HG03442 (cell line): ENCODE results near the gene PAEP.
"Not testable (repeated sequence)": the region's sequence is repeated elsewhere in the genome, so short reads cannot be mapped to it uniquely, and the experiment has no call there.

Source experiments
- ATAC-seq: cut with Tn5 transposase; IDR thresholded peaks from one replicate; pipeline ENCODE4 v1.9.1; 2021; ENCODE audit warnings: mild to moderate bottlenecking, moderate library complexity; ENCODE audit not compliant: unreplicated experiment

PAEP gene

DNA sequence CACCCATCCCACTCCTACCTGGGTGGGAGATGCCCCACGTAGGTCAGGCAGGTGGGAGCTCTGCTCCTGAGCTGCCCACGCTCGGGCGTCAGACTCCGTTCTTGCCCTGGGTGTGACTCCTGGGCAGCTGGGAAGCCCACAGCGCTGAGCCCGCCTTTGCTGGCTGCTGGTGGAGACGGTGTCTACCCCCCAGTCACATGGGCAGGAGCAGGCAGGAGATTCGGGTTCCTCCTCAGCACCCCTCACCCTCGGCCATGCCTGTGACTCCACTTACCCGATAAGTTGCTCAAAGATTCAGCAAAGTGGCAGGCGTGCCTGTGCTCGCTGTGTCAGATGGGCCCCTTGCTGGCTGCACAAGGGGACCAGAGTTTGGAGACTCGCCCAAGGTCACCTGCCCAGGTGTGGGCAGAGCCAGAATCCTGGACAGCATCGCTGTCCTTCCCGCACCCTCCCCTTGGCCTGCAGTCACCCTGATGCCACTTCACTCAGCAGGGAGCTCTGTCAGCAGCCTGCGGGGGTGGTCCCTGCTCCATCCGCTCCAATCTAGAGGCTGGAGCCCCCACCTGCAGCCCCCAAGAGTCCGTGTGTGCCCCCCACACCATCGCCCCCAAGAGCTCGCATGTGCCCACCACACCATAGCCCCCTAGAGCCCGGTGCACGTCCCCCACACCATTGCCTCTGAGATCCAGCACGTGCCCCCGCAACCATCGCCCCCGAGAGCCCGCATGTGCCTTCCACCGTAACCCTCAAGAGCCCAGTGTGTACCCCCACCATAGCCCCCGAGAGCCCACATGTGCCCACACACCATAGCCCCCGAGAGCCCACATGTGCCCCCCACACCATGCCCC is 36.1 kb upstream of the PAEP start:
- ATAC-seq, result no peak

DNA sequence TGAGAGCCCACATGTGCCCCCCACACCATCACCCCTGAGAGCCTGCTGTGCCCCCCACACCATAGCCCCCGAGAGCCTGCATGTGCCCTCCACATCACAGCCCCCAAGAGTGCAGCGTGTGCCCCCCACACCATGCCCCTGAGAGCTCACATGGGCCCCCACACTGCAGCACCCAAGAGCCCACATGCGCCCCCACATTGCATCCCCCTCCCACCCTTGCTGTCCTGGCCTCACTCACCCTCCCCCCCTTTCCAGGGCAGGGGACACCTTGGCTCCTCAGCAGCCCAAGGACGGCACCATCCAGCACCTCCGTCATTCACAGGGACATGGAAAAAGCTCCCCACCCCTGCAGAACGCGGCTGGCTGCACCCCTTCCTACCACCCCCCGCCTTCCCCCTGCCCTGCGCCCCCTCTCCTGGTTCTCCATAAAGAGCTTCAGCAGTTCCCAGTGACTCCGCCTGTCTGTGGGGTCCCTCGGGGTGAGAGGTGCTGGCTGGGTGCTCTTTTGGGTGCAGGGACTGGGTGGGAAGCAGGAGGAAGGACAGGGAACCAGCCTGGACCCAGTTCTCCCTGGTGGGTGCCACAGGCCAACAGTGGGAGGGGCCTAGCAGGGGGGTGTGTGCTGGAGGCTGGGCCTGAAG is 35.3 kb upstream of the PAEP start:
- ATAC-seq, result no peak

DNA sequence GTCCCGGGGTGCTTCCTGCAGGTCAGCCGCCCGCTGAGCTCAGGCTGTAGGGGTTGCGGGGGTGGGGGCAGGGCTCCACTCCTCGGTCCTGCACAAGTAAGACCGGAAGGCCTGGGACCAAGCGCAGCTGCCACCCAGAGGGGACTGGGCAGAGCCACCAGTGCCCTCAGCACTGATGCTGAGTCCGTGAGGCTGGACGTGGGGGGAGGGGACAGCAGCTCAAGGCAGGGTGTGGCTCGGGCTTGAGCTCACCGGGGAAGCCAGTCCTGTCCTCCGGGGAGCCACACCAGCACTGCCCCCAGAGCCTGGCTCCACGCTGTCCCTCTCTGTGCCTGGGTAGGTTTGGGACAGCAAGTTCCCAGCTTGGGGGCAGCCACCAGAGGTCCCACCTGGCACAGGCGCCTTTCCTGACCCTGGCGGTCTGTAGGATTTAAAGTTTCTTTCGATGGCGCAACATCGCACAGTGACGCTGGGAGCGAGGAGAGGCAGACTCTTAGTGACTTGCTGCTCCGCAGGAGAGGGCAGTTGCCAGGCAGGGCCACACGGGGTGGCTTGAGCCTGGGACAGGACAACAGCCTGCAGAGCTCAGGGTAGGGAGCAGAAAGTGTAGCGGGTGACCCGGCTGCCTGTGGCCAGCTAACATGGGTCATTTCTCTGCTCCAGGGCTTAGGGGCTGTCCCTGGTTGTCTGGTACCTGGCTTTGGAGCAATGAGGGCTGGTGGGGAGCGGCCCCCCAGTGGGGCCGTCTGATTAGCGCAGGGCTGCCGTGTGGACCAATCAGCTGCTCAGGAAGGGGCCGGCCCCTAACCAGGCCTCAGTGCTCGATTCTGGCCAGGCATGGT is 34.6 kb upstream of the PAEP start:
- ATAC-seq, result no peak

GRCh38 chr9:135528842-135529435 is 32.6 kb upstream of the PAEP start:
- ATAC-seq, result not testable (repeated sequence)

DNA sequence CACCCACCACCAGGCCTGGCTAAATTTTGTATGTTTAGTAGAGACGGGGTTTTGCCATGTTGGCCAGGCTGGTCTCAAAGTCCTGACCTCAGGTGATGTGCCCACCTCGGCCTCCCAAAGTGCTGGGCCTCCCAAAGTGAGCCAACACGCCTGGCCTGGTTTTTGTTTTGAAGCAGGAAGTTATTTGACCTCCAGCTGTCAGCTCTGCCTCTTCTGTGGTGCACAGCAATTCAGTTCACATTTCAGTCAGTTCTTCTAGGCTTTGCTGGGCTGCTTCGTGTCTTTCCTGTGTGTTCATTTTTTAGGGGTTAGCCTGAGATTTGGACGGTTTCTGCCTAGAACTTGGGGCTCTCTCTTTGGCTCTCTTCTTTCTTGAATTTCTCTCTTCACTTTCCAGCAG is 31.4 kb upstream of the PAEP start:
- ATAC-seq, result no peak

GRCh38 chr9:135531096-135531495 is 30.5 kb upstream of the PAEP start:
- no peak for ATAC-seq

DNA sequence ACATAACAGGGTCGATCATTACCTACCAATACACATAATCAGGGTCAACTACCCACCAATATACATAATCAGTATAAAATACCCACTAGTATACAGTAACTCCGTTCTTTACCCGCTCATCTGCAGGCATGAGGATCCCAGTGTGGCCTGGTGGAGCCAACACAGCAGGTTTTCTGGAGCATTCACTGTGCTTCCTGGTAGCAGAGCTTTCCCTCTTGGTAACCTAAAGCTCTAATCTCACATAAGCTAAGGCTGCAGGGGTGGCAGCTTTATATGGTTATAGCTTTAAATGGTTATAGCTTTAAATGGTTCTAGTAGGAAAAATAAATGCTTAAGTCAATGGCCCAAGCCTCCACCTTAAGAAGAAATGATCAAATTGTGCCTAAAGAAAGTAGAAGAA is 28.4 kb upstream of the PAEP start:
- ATAC-seq, result no peak

GRCh38 chr9:135533674-135534073 is 27.9 kb upstream of the PAEP start:
- ATAC-seq, result no peak

- ATAC-seq, result not testable (repeated sequence)
Measured at GRCh38 chr9:135534192-135534711, 27.3 kb upstream of the PAEP start.

- ATAC-seq, result not testable (repeated sequence)
Measured at GRCh38 chr9:135534826-135535225, 26.7 kb upstream of the PAEP start.

GRCh38 chr9:135535631-135536030 is 25.9 kb upstream of the PAEP start:
- not testable (repeated sequence) for ATAC-seq

DNA sequence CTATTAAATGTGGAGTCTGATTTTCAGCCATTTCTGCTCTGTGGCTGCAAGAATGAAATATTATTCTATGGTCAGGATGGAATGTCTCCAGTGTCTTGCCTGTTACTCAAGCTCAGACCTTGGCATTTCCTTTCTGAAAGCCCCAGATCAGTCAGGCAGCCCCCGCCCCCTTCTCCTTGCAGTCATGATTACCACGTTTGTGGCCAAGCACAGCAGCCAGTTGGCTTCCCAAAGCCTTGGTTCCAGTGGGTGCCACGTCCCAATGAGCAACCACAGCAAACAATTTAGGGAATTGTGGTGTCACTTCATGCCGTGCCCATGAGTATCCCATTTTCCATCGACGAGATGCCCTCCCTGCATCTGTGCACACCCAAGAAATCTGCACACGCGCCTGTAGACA is 25.3 kb upstream of the PAEP start:
- ATAC-seq, result no peak

DNA sequence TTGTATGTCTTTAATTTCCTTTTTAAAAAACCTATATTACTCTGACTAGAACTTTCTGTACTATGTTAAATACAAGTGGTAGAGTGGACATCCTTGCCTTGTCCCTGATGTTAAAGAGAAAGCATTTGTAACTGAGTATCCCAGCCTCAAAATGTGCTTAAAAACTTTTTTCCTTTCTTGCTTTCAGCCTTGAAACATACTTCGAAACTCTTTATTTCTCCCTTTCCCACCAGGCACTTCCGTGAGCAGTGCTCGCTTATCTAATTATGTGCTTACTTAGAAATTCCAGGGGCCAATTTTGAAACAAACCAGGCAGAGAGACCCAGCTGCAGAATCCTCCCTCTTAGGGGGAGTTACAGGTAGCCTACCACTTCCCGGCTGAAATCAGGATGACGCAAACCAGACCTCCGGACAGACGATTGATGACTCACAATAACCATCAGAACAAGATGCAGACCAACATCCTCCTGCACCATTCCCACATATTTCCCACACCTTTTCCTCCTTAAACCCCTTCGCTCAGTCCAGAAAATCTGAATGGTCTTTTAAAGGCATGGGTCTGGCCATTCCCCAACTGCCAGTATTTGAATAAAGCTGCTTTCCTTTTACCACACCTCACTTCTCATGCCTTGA is 18.2 kb upstream of the PAEP start:
- not testable (repeated sequence) for ATAC-seq

DNA sequence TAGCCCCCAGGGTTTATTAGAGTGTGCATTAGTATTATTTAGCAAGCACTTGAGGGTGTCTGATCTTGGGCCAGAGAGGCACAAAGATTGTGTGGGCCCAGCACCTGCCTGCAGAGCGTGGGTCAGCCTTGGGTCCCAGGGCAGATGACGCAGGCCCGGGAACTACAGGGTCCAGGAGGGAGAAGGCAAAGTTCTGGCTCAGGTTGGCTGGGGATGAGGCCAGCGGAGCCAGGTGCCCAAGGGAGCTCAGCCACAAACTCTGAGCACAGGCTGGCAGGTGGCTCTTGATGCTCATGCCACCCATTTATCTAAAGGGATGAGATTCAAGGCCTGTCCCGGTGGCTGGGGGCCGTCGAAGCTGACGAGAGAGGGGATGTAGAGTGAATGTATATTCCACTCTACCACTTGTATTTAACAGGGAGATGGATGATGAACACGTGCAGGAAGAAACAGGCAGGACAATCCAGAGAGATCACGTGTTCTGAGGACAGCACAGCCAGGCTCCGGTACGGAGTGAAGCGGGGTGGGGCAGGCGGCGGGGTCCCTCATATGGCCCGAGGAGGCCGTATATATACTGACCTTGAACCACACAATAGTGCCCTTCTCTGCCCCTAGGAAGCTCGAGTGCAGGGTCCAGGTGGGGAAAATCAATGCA is 16.4 kb upstream of the PAEP start:
- ATAC-seq, result no peak

DNA sequence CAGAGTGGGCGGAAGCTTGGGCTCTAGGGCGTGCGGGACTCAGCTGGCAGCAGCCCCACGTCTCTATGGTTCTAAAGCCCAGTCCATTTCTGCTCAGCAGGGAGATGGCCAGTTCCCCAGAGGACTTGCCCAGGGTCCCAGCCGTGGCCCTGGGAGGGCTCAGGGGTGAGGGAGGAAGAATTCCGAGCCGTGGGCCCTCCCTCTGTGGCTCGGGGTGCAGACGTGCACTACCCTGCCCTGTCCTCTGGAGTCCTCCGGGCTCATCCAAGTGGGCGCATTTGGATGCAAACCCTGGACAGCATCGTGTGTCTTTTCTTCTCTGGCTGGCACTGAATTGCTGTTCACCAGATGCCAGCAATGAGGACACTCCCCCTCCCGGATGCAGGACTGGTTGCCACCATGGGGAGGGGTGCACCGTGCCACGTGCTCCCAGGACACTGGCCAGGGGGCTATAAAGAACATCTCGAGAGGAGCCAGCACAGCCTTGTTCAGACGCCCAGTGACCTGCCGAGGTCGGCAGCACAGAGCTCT is 15.8 kb upstream of the PAEP start, which contains the start of gene OBP2A:
Gene OBP2A, plus strand, starts transcription at position 481 of the 531 bp plus-strand sequence. CDS start 55 bp downstream, outside the sequence.
- not testable (repeated sequence) for ATAC-seq

GRCh38 chr9:135546792-135547617 is 14.6 kb upstream of the PAEP start:
- ATAC-seq, result not testable (repeated sequence)

DNA sequence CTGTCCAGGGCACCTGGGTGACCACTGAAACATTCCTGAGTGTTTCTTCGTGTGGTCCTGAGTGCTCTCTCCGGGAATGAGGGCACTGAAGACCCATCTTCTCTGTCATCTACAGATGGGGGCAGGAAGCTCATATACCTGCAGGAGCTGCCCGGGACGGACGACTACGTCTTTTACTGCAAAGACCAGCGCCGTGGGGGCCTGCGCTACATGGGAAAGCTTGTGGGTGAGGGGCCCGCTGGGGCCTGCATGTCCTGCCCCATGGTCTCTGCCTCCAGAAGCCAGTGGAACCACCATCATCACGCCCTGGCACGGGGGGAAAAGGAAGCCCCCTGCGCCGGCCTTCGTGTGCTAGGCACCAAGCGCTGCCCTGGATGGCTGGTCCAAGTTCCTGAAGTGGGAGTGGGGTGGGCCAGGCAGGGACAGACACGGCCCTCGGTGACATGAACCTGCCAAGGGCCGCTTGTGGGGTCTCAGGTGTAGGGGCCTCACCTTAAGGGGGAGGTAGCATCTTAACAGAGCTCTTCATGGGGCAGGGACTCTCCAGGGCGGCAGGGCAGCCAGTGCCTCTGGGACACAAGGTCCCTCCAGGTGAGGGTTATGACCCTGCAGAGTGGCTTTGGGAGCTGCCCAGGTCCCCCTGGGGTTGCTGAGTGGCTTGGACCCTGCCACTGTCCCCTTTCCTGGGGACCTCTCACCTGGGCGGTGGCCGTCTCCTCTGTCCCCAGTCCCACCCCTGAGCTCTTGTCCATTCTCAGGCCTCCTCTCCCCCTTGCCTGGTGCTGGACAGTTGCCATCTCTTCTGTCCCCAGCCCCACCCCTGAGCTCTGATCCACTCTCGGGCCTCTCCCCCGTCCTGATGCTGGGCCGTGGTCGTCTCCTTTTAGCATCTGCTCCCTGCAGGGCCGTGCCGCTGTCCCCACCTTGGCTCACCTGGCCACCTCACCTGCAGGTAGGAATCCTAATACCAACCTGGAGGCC is 13.5 kb upstream of the PAEP start:
- no peak for ATAC-seq
